ENCODE data around the gene HOXA10. TPM values are rescaled to one million over a fixed set of nuclear protein-coding genes. Genes with fewer than 3 reads are reported as not detected.
A peak's percentile ranks its signal among the peaks of the same experiment; 100 is the strongest.

Gene HOXA10
- total RNA-seq, 1 experiment from 2014 or later, result 23.0 TPM

DNA sequence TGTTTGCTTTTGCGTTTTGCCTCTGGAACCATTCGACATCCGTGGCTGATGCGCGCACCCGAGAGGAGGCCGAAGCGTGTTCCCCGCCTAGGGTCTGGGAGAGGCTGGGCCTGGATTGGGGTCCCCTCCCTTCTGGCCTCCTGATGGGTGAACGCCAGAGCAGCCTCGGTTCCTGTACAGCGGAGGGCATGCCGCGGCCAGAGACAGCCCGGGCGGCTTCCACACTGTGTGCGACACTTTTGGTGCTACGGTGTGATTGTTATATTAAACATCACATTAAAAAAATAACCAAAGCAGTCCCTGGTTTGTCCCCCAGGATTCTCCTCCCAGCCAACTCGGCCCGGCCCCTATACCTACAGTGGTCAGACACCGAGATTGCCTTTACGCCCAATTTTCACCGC is 14.0 kb downstream of the HOXA10 start:
- no peak for DNase-seq (ENCODE audit: low spot score)
- in situ Hi-C loops (cut with HindIII; ENCODE audit: low sequenced_read_pairs), result loop anchor here (5.0 kb wide), 1 partner anchor 33 kb away; no protein-coding TSS in a partner anchor

DNA sequence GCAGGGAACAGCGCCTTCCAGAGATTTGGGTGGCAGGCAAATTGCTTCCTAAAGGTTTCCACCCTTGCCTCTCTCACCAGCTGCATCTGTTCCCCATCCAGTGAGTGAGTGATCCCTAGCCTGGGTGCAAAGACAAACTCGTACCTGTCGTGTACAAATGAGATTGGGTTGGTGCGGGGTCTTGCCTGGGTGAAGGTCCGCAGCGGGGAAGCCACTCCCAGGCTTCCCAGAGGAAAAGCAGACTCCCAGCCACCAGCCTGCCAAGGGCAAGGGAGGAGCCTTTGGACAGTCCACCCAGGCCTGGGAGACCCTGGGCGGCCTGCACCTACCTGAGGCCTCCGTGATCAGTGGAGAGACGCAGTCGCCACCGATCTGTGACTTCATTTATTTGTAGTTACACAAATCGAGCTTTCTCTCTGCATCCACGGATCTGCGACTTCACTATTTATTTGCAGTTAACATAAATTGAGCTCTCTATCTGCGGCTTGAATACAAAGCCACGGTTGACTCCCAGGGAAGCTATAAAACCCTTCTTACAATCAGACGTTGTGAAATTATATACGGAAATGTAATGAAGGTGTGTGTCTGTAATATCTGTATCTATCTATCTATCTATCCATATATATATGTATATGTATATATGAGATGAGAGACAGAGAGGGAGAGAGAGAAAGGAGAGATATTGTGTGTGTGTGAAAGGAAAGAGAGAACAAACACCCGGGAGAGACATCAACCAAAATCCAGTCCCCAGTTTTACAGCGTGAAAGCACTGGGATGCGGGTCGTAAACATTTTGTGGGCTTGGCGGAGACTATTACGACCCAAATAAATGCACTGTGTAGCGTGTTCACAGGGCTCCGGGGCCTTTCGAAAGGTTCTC is 14.6 kb downstream of the HOXA10 start:
- in situ Hi-C loops (cut with HindIII; ENCODE audit: low sequenced_read_pairs), result loop anchor here (5.0 kb wide), 1 partner anchor 32 kb away; no protein-coding TSS in a partner anchor
- no peak for DNase-seq (ENCODE audit: low spot score)

DNA sequence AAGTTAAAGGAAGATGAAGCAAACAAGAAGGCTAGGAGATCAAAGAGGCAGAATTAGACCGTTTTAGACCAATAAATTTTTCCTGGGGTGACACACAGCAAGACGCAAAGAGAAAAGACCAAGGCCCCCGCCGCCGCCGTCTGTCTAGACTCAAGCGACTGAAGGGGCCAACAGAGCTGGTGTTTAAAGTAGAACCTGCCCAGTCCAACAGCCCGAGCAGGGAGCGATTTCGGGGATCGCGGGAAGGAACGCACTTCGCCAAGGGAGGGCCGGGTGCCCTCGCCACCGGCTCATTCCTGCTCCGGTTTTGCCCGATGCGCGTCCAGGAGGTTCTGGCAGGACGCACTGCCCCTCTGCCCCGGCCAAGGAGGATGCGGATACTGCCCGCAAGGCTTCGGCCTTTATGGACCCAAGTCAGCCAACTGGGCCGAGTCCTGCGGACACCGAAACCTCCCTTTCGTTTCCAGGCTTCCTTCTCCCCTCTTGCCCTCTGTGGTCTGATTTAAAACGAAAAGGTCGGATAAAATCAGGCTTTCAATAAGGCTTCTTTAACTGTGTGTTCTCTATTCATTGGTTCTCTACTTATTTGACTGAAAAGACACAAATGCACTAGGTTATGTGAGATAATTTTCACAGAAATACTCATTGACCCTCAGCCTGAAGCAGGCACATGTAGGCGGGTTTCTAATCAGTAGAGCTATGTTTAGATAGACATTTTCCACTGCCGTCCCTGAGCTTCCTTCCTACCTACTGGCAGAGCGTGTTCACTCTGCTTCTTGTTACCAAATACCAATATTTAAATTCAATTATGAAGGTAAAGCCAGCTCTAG is 15.5 kb downstream of the HOXA10 start:
- in situ Hi-C loops (cut with HindIII; ENCODE audit: low sequenced_read_pairs), result no loop called here
- no peak for DNase-seq (ENCODE audit: low spot score)

DNA sequence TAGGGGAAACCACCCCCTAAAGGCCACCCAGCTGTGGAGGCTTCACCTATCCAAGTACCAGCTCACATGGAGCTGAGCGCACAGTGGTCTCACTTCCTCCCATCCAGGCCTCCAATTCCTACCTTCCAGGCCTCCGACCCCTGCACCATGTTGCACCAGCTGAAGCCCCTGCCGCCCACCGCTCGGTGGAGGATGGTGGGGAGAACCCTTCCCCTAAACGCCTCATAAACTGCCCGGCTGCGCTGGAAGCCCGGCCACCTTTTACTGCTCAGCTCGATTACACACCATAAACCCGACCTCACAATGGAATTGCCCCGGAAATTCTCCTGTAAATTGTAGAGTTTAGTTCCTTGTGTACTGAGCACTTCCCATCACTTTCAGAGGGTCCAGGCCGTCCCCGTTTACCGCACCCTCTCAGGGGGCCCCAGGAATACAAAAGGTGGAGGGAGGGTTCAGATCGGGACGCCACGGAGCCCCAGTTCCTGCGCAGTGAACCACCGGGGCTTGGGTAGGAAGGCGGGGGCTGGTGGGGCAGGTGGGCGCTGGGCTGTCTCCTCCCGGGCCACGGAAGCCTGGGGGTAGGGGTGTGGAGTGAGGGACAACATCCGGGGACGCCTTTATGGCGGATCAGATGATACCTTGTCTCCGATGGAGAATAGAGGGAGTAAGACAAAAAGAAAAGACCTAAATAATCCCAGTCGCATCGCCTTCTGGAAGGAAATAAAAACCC is 16.3 kb downstream of the HOXA10 start:
- in situ Hi-C loops (cut with HindIII; ENCODE audit: low sequenced_read_pairs), result no loop called here
- DNase-seq (ENCODE audit: low spot score), result no peak

DNA sequence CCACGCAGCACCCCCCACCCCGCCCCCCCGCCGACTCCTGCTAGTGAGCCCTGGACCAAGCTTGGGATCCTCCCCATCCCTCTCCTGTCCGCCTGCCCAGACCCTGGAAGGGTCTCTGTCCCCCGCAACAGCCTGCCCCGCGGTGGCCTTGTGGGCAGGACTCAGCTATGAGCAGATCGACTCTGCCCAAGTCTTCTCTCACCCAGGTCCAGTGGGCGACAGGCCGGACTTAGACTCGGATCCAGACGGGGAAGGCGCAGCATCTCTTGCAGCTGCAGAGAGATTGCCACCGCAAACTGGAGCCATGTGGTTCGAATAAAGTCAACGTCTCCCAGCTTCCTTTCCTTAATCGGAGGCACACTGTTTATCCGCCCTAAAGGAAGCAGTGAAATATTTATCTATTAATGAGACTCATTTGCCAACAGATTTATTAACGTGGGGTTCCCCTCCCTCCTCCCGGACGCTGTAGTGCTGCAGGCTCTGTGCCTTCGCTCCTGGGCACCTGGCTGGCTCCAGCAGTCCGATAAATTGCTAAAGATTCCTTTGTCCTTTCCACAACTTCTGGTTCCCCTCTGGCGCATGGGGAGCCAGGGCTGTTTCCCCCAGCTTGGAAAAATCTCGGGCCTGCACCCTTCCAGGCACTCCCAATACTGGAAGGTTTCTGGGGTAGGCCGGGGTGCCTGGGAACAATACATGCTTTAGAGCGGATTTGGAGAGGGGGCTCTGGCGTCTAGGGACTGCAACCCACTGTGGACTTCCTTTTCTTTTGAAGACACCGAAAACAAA is 17.0 kb downstream of the HOXA10 start:
- in situ Hi-C loops (cut with HindIII; ENCODE audit: low sequenced_read_pairs), result no loop called here
- no peak for DNase-seq (ENCODE audit: low spot score)

DNA sequence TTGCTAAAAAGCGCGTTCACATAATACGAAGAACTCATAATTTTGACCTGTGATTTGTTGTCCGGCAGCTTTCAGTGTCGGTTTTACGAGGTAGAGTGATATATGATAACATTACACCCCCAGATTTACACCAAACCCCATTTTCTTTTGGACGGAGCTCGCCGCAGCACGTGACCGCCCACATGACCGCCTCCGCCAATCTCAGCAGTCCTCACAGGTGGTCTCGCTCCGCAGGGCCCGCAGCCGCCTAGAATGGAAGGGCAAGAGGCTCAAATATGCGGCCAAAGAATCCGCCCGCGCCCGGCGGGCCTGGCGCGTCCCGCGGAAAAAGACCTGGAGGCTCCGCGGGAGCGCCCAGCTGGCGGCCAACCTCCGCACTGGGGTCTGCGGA is 17.6 kb downstream of the HOXA10 start, which contains the start of gene HOXA7:
Gene HOXA7, minus strand, starts transcription at position 168 of the 391 bp plus-strand sequence. Its CDS starts 130 bp downstream, at position 38.
- no peak for DNase-seq (ENCODE audit: low spot score)
- in situ Hi-C loops (cut with HindIII; ENCODE audit: low sequenced_read_pairs), result no loop called here

DNA sequence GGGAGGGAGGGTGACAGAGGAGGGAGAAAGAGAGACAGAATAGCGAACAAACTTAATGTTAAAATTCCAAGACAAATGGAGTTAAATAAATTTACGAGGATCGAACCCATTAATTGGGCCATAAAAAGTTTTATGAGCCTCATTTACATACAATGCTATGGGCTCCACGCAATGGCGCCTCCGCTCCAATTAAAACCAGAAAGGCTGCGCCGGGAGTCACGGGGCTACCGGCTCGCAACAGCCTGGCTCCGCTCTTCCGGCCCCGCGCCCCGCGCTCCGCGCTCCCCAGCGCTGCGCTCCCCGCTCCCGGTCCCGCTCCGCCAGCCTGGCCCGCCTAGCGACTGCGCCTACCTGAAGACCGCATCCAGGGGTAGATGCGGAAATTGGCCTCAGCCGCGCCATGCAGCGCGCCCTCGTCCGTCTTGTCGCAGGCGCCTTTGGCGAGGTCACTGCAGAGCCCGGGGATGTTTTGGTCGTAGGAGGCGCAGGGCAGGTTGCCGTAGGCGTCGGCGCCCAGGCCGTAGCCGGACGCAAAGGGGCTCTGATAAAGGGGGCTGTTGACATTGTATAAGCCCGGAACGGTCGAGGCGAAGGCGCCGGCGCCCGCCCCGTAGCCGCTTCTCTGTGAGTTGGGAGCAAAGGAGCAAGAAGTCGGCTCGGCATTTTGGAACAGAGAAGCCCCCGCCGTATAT is 18.2 kb downstream of the HOXA10 start:
- in situ Hi-C loops (cut with HindIII; ENCODE audit: low sequenced_read_pairs), result no loop called here

DNA sequence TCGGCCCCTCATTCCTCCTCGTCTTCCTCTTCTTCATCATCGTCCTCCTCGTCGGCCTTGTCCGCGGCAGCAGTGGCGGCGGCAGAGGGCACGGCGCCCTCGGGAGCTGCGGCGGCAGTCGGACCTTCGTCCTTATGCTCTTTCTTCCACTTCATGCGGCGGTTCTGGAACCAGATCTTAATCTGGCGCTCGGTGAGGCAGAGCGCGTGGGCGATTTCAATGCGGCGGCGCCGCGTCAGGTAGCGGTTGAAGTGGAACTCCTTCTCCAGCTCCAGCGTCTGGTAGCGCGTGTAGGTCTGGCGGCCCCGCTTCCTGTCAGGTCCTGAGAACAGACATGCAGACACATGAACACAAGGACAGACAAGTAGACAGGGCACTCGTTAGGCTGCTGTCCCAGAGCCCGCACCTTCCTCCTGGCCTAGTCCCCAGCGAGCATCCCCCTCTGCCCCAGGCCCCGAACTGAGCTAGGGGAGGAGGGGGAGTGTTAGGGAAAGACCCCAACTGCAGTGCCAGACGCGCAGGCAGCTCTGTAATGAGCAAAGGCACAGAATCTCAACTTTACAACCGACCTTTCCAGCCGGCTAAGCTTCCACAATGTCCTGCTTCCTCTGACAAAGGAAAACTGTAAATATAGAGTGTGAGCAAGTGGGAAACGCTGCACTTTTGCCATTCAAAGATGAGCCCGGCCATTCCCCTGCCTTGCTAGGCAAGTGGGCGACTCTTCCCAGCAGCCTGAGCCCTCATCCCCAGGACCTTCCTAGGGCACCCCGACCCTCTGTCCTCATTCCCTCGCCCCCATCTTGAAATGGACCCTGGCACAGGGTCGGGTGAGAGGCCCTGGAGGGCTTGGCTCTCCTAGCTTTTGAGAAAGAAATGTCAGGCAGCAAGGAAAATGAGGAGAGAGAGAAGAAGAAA is 19.0 kb downstream of the HOXA10 start:
- no peak for DNase-seq (ENCODE audit: low spot score)
- in situ Hi-C loops (cut with HindIII; ENCODE audit: low sequenced_read_pairs), result no loop called here

More for the DNA sequence above, 18.2 kb downstream of the HOXA10 start:
- no peak for DNase-seq (ENCODE audit: low spot score)

DNA sequence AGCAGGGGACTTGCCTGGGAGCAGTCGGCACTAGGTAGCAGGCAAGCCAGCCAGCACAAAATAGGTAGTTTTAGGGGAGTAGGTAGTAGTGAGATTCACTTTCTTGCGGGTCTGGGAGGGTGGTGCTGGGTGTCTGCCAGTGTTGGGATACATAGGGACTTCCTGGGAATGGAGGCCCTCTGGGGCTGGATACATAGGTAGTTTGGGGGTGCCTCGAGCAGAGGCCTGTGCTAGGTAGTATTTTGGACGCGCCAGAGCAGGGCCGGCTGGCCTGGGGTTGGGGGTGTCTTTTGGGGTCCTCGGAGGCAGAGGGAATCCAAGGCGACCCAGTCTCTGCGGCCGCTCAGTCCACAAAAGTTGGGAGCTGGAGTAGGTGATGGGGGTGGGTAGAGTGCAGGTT is 19.8 kb downstream of the HOXA10 start:
- no peak for DNase-seq (ENCODE audit: low spot score)
- in situ Hi-C loops (cut with HindIII; ENCODE audit: low sequenced_read_pairs), result no loop called here

DNA sequence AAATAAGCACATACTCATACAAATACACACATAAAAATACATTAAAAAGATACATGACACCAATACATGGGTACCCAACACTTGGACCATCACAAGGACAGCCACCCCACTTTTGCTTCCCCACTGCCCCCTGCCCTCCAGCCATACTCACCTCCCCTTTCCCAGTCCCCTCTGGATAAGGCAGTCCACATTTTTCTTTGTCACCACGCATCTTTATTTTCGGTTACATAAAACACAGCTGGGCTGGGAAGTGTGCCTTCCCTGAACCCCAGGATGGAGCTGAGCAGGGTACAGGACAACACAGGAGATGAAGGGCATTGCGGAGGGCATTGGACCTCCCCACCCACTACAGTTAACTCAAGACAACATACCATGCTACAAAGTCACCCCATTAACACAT is 20.6 kb downstream of the HOXA10 start:
- in situ Hi-C loops (cut with HindIII; ENCODE audit: low sequenced_read_pairs), result no loop called here
- DNase-seq (ENCODE audit: low spot score), result no peak

DNA sequence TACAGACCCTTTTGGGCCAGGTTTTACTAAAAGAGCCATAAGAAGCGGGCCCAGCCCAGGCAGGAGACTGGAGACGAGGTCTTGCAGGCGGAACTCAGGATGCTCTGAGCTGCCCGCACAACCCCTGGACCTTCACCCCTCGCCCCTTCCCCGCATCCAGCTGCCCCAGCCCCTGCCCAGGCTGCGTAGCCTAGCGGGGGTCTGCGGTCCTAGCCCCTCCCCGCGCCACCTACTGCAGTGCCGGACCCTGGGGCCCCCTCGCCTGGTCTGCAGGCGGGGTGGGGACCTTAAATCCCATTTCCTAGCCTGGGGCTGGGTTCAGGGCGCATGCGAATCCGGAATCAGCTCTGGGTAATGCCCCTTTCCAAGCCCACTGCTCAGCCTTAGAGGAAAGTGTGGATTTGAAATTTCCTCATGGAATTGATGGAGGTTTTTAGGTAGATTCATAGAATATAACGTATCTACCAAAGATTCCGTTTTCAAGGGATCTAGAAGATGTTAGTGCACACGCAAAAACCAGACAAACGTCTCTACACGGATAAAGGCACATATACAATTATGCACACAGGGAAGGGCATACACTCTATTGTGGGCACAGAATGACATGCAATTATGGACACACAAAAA is 21.2 kb downstream of the HOXA10 start:
- in situ Hi-C loops (cut with HindIII; ENCODE audit: low sequenced_read_pairs), result no loop called here
- DNase-seq (ENCODE audit: low spot score), result no peak

DNA sequence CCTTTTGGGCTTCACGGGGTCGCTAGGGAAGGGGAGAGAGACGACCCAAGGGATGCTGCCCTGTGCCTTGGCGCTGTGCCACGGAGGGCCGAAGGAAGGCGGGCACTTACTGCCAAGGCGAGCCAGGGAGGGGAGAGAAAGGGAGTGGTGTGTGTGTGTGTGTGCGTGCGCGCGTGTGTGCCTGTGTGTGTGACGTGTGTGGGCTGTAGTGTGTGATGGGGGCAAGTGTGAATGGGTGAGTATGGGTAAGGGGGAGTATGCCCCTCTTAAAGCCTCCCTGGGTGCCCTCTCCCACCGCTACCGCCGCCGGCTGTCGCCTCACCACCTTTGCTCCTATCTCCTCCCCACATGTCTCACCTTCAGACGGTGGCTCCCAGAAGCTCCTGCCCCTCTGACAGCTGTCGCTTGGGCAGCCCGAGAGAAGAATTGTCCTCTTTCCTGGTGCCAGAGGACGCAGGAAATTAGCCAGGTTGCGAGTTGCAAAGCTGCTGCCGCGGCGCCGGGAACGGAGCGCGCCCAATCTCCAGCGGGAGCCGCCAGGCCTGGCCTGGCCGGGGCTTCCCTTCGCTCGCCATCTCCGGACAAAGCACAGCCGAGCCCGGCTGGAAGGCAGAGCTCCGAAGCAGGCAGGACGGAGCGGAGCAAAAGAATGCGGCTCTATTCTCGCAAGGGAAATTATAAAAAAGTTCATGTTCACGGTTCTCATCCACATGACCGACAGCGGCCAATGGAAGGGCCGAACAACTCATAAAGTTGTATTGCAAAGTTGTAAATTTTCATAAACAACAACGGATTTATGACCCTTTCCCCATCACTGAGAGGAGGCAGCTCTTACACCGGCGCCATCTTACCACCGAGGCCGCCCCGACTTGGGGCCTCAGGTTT is 21.9 kb downstream of the HOXA10 start, which contains the start of gene HOXA3:
Gene HOXA3, minus strand, starts transcription at position 653 of the 885 bp plus-strand sequence. CDS start 41,943 bp downstream, outside the sequence.
- in situ Hi-C loops (cut with HindIII; ENCODE audit: low sequenced_read_pairs), result no loop called here
- DNase-seq (ENCODE audit: low spot score), result no peak

DNA sequence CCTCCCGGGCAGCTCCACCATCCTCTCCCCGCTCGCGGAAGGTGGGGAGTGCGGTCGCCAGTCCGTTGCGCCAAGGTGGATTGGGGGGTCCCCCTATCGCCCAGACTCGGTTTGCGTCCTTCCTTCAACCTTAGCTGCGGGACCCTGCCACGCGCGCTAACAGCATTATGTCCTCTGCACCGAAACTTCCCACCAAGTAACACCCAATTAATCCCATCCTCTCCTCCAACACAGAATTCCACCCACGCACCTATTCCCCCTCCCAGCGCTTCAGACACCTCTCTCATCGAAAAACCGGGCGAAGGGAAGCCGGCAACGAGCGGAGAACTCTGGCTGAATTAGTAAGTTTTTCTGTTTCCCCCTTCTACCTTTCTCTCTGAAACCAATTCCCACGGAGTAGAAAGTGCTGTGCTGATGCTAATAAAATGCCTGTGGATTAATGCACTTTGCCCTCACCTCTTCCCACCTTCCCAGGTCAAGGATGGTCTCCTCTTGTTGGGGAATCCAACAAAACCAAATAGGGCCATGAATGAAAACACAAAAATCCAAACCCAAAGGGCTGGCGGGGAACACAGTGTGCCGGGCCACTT is 22.7 kb downstream of the HOXA10 start:
- no peak for DNase-seq (ENCODE audit: low spot score)

DNA sequence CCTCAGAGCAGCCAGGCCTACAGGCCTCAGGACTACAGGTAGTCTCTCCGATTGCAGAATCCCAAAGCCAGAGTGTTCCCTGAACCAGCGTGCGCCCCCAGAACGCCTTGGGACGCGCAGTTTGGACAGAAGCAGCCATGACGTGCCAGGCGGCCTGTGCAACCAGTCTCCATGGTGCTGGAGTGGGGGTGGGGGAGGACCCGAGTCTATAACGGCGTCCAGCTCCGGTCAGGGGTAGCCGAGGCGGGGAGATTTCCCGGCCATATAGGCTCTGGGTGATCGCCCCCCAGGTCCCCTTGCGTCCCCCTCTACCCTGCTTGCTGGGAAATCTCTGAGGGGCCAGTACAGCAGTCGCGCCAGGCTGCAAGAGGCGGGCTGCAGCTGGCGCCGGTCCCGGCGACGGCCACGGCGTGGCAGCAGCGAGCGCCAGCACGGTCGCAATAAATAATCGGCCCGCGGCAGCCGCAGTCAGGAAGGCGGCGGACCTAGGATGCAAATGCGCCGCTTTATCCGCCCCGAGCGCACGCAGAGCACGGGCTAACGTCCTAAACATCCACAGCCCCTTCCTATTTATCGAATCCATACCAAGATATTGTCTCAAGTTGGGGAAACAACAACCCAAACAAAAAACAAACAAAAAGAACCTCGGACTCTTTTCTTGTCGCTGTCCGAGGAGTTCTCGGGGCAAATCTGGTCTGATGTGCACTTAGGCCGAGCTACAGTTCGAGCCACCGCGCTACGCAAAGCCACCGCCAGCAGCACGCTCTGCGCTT is 23.4 kb downstream of the HOXA10 start:
- peak; percentile 51 for DNase-seq (ENCODE audit: low spot score)
- in situ Hi-C loops (cut with HindIII; ENCODE audit: low sequenced_read_pairs), result no loop called here

More for the DNA sequence above, 22.7 kb downstream of the HOXA10 start:
- in situ Hi-C loops (cut with HindIII; ENCODE audit: low sequenced_read_pairs), result no loop called here

All from G401 (cell line).